Natural killer cell treated with Interleukin-12 subunit alpha and Interleukin-12 subunit beta and Interleukin-15 and Interleukin-18, amount 100 ng/mL, for 72 hours (primary cell): ENCODE data around the gene UGT2A2. TPM values are rescaled to one million over a fixed set of nuclear protein-coding genes. Genes with fewer than 3 reads are reported as not detected.
A peak's percentile ranks its signal among the peaks of the same experiment; 100 is the strongest.

Source experiments
- ATAC-seq, 2 donors: fragments of 150-1000 bp; cut with Tn5 transposase in 1 of 2; sonication (Bioruptor Pico), chemical (Tn5 transposase) in 1 of 2; 2 replicates each; pipeline ENCODE4 v1.10.0; 2021
- DNase-seq: peaks from one replicate; pipeline ENCODE4 v3.0.0; 2022; ENCODE audit warnings: low spot score
- H3K27ac Mint-ChIP-seq, 2 donors: 1 replicate in 1 of 2; 2 replicates in 1 of 2; pipeline ENCODE4 v1.8.0; 2022; ENCODE audit warnings: mixed read lengths in 2 of 2, mild to moderate bottlenecking in 1 of 2, moderate library complexity in 1 of 2
- H3K27me3 Mint-ChIP-seq, 2 donors: 1 replicate in 1 of 2; 2 replicates in 1 of 2; pipeline ENCODE4 v1.8.0; 2022; ENCODE audit warnings: mixed read lengths in 2 of 2
- H3K36me3 Mint-ChIP-seq: one replicate; pipeline ENCODE4 v1.8.0; 2022; ENCODE audit warnings: mixed read lengths
- H3K4me1 Mint-ChIP-seq, 2 donors: 1 replicate in 1 of 2; 2 replicates in 1 of 2; pipeline ENCODE4 v1.8.0; 2022; ENCODE audit warnings: low read depth in 2 of 2, mixed read lengths in 2 of 2, mild to moderate bottlenecking in 1 of 2
- H3K4me3 Mint-ChIP-seq: one replicate; pipeline ENCODE4 v1.8.0; 2022; ENCODE audit warnings: mixed read lengths
- H3K9me3 Mint-ChIP-seq: 2 replicates; pipeline ENCODE4 v1.8.0; 2022; ENCODE audit warnings: mixed read lengths
- total RNA-seq, 2 donors: library from RNA; stranded (reverse); gene quantifications; one replicate each; pipeline ENCODE4 v1.2.3, GENCODE V29; 2022

Gene UGT2A2
- total RNA-seq, 2 donors from 2014 or later = not detected

GRCh38 chr4:69610484-69610883, 29.0 kb downstream of the UGT2A2 start:
- Mint-ChIP-seq H3K9me3 (peaks cover 3% of the 10 kb centered on the region), H3K27me3 (no peaks in the 10 kb centered on the region), H3K27ac (no peak overlapping the region), H3K4me3 (no peak overlapping the region), H3K36me3 (no peaks in the 10 kb centered on the region), H3K4me1 (no peaks in the 10 kb centered on the region)
- ATAC-seq (no peak), DNase-seq (no peak)

GRCh38 chr4:69601065-69601464, 38.4 kb downstream of the UGT2A2 start:
- Mint-ChIP-seq H3K36me3 (no peaks in the 10 kb centered on the region), H3K4me3 (no peak overlapping the region), H3K4me1 (no peaks in the 10 kb centered on the region), H3K9me3 (peaks cover 2% of the 10 kb centered on the region), H3K27ac (no peak overlapping the region), H3K27me3 (no peaks in the 10 kb centered on the region)
- no peak for DNase-seq
- no peak for ATAC-seq

DNA sequence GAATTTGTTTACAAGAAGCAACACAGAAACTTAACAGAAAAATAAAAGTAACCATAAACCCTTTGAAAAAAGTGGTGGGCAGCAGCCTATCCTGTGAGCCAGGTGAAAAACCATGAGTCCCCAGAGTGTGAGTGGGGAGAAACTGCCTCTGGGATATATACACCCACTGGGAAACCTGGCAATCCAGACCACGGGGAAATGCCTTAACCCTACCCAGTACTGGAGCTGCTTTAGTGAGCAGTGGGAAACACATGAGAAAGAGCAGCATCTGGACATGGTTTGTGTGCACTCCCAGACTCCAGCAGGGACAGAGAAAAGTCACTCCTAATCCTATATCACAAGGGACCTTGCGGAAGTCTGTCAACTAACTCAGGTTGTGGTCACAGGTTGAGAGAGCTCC, 39.4 kb downstream of the UGT2A2 start:
- ATAC-seq (no peak), DNase-seq (no peak)
- Mint-ChIP-seq H3K4me1 (no peaks in the 10 kb centered on the region), H3K9me3 (no peaks in the 10 kb centered on the region), H3K36me3 (no peaks in the 10 kb centered on the region), H3K27ac (no peak overlapping the region), H3K27me3 (no peaks in the 10 kb centered on the region), H3K4me3 (no peak overlapping the region)

DNA sequence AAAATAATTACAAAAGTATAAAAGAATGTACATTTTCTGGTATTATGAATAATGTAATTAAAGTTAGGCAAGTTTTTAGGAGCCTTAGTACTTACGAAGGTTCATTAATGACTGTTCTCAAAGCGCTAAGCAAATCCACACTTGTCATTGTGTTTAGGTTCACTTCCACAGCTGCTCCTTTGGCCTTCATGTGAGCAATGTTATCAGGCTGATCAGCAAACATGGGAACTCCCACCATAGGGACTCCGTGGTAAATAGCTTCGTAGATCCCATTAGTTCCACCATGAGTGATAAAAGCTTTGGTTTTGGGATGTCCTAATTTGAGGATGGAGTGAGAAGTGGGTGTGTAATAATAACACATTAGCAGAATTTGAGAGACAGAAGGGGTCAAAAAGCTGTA, 45.1 kb downstream of the UGT2A2 start:
- Mint-ChIP-seq H3K36me3 (no peaks in the 10 kb centered on the region), H3K4me3 (no peak overlapping the region), H3K9me3 (no peaks in the 10 kb centered on the region), H3K4me1 (no peaks in the 10 kb centered on the region), H3K27me3 (no peaks in the 10 kb centered on the region), H3K27ac (no peak overlapping the region)
- ATAC-seq (no peak), DNase-seq (no peak)

DNA sequence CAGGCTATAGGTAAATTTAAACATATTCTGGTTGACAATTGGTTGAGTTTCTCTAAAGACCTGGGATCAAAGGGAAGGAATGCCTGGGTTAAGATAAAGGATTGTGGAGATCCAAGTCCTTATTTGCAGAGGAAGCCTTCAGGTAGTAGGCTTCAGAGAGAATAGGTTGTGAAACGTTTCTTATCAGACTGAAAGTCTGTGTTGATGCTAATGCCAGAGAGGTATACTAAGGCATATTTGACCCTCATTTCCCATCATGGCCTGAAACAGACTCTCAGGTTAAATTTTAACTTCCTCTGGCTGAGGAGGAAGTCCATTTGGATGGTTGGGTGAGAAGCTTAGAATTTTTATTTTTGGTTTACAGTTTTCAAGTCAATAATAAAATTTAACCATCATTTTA, 48.1 kb downstream of the UGT2A2 start:
- Mint-ChIP-seq H3K4me3 (no peak overlapping the region), H3K27me3 (no peaks in the 10 kb centered on the region), H3K36me3 (no peaks in the 10 kb centered on the region), H3K9me3 (no peaks in the 10 kb centered on the region), H3K4me1 (no peaks in the 10 kb centered on the region), H3K27ac (no peak overlapping the region)
- ATAC-seq (no peak), DNase-seq (no peak)

DNA sequence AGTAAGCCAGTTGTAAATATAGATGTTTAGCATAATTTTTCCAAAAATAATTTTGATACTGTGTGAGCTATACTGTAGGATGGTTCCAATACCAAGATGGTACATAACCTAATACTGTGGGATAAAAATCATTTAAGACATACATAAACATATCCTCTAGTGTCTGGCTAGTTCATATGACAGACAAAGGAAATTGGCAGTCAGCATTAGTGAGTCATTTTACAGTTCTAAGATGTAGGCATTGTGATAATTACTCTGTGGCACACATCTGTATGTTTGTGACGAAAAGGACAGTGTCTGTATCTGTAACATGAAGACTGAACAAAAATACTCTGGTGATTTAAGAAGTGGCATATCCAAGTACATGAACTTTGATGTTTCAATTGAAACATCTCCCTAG, 49.6 kb downstream of the UGT2A2 start:
- Mint-ChIP-seq H3K4me1 (no peaks in the 10 kb centered on the region), H3K36me3 (no peaks in the 10 kb centered on the region), H3K27me3 (no peaks in the 10 kb centered on the region), H3K27ac (no peak overlapping the region), H3K4me3 (no peak overlapping the region), H3K9me3 (no peaks in the 10 kb centered on the region)
- ATAC-seq (no peak), DNase-seq (no peak)

GRCh38 chr4:69584135-69584534, 55.3 kb downstream of the UGT2A2 start:
- DNase-seq = no peak
- Mint-ChIP-seq H3K27me3 (no peaks in the 10 kb centered on the region), H3K36me3 (no peaks in the 10 kb centered on the region), H3K4me3 (no peak overlapping the region), H3K27ac (no peak overlapping the region), H3K4me1 (no peaks in the 10 kb centered on the region), H3K9me3 (no peaks in the 10 kb centered on the region)
- ATAC-seq = no peak

GRCh38 chr4:69583543-69583942, 55.9 kb downstream of the UGT2A2 start:
- Mint-ChIP-seq H3K4me3 (no peak overlapping the region), H3K36me3 (no peaks in the 10 kb centered on the region), H3K27me3 (no peaks in the 10 kb centered on the region), H3K9me3 (peaks cover 2% of the 10 kb centered on the region), H3K4me1 (no peaks in the 10 kb centered on the region), H3K27ac (no peak overlapping the region)
- DNase-seq (no peak), ATAC-seq (no peak)

GRCh38 chr4:69577245-69577644, 62.2 kb downstream of the UGT2A2 start:
- DNase-seq (no peak), ATAC-seq (no peak)
- Mint-ChIP-seq H3K4me3 (no peak overlapping the region), H3K27ac (no peak overlapping the region), H3K27me3 (no peaks in the 10 kb centered on the region), H3K4me1 (no peaks in the 10 kb centered on the region), H3K9me3 (peaks cover 4% of the 10 kb centered on the region), H3K36me3 (no peaks in the 10 kb centered on the region)

DNA sequence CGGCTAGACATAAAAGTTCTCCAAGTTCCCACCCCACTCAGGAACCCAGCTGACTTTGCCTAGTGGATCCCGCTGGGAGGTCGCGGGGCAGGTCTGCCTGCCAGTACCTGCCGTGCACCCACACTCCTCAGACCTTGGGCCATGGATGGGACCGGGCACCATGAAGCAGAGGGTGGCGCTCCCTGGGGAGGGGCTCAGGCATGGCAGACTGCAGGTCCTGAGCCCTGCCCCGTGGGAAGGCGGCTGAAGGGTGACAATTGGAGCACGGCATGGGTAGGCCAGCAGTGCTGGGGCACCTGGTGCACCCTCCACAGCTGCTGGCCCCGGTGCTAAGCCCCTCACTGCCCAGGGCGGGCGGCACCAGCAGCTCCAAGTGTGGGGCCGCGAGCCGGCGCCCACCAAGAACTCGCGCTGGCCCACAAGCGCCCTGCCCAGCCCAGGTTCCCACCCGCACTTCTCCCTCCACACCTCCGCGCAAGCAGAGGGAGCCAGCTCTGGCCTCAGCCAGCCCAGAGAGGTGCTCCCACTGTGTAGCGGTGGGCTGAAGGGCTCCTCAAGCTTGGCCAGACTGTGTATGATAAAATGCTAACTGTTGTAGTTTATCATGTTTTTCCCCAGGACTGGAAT, 63.1 kb downstream of the UGT2A2 start:
- H3K27me3 Mint-ChIP-seq = no peaks in the 10 kb centered on the region
- H3K4me3 Mint-ChIP-seq = no peak overlapping the region
- H3K36me3 Mint-ChIP-seq = no peaks in the 10 kb centered on the region
- DNase-seq (no peak), ATAC-seq (peak in 1 of 2 donors; percentile 24)
- H3K9me3 Mint-ChIP-seq = peaks cover 4% of the 10 kb centered on the region
- H3K27ac Mint-ChIP-seq = no peak overlapping the region
- H3K4me1 Mint-ChIP-seq = no peaks in the 10 kb centered on the region

- Mint-ChIP-seq H3K36me3 (no peaks in the 10 kb centered on the region), H3K27ac (no peak overlapping the region), H3K27me3 (no peaks in the 10 kb centered on the region), H3K4me3 (no peak overlapping the region), H3K9me3 (no peaks in the 10 kb centered on the region), H3K4me1 (no peaks in the 10 kb centered on the region)
- no peak for ATAC-seq
- no peak for DNase-seq
Measured at GRCh38 chr4:69568787-69569186, 70.7 kb downstream of the UGT2A2 start.

- DNase-seq (no peak), ATAC-seq (no peak)
- Mint-ChIP-seq H3K4me3 (no peak overlapping the region), H3K4me1 (no peaks in the 10 kb centered on the region), H3K36me3 (no peaks in the 10 kb centered on the region), H3K27me3 (no peaks in the 10 kb centered on the region), H3K9me3 (no peaks in the 10 kb centered on the region), H3K27ac (no peak overlapping the region)
Measured at GRCh38 chr4:69563424-69563823, 76.0 kb downstream of the UGT2A2 start.

DNA sequence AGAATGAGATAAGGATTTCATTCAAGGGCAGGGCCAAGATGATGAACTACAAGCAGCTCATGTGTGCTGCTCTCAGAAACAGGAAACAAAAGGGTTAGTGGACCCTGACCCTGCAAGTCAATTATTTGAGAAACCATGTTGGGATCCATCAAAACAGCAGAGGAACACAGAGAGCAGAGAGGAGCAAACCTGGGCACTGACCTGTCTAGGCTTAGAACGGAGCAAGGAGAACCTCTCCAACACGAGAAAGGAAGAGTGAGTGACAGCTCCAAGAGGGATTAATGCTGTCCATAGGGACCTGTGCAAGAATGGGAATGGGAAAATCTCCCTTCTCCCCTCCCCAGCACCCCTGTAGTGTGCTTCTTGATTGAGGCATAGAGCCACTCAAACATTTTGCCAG, 89.8 kb downstream of the UGT2A2 start:
- Mint-ChIP-seq H3K27me3 (no peaks in the 10 kb centered on the region), H3K36me3 (no peaks in the 10 kb centered on the region), H3K4me1 (no peaks in the 10 kb centered on the region), H3K4me3 (no peak overlapping the region), H3K9me3 (peaks cover 20% of the 10 kb centered on the region), H3K27ac (no peak overlapping the region)
- DNase-seq = no peak
- ATAC-seq = no peak

DNA sequence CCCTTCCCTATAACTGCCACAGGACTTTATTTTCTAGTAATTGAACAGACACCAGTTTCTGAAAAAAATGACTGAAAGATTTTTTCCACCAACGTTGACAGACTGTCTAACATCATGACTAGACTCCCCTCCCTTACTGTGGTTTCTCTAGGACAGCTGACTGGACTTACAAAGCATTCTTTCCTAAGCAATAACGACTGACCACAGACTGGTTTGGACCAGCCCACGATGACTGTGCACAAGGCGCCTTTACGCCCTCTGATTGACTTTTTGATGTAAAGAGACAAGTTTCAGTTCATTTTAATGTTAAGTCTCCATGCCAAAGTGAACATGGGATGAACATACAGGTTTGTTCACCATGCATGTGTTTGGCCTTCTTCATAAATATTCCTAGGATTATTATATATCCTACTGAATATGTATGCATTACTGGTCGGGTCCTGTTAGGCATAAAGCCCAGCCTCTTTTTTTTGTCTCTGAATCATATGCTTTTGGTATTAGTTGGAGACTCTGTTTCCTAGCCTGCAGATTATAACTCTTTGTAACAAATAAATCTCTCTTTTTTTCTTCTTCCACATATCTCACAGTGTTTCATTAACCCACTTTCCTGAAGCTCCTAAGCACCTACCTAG, 93.2 kb downstream of the UGT2A2 start:
- Mint-ChIP-seq H3K4me3 (no peak overlapping the region), H3K36me3 (no peaks in the 10 kb centered on the region), H3K27ac (no peak overlapping the region), H3K4me1 (no peaks in the 10 kb centered on the region), H3K9me3 (peaks cover 18% of the 10 kb centered on the region), H3K27me3 (no peaks in the 10 kb centered on the region)
- DNase-seq = no peak
- no peak for ATAC-seq
